ENCODE data around the gene MAPK6. TPM values are rescaled to one million over a fixed set of nuclear protein-coding genes. Genes with fewer than 3 reads are reported as not detected.

Gene MAPK6
- total RNA-seq, 1 experiment from 2014 or later = 38.7 TPM

DNA sequence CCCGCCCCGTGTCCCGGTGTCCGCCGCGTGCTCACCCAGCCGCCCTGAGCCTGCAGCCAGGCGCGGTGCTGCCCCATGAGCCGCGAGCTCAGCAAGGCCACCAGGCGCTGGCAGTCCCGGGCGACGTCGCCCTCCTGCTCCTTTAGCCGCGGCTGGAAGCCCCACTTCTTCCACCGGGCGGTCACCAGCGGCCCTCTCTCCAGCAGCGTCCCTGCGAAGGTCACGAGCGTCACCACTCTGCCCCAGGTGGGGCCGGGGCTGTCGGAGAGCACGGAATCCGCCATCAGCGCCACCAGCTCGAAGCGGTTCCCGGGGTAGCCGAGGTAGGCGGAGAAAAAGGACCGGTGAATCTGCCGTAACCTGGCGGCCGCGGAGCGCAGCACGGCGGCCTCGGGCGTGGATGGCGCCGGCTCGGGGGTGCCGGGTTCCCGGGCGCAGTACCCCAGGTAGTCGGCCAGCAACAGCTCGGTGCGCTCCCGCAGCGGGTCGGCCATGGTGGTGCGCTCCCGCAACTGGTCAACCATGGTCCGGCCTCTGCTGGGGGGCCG lies 93.3 kb downstream of the MAPK6 start:
- H3K4me3 ChIP-seq = no peak overlapping the region
- H2AFZ ChIP-seq = no peak overlapping the region
- peak in 1 of 2 experiments; percentile 29 for DNase-seq
- intact Hi-C loops (cut with micrococcal nuclease; ENCODE audit: unreplicated experiment) = no loop called here
- no peaks in the 10 kb centered on the region for H3K27me3 ChIP-seq (ENCODE audit: insufficient read depth, low read depth)
- H4K20me1 ChIP-seq (ENCODE audit: insufficient read depth) = no peaks in the 10 kb centered on the region
- no peaks in the 10 kb centered on the region for H3K36me3 ChIP-seq (ENCODE audit: low read depth)
- ChIA-PET CTCF (no interaction called here), POLR2A (ENCODE audit: unreplicated experiment) (interaction anchor here (0.6 kb wide), 1 partner anchor 18 kb away, joined by 4 read pairs; no protein-coding TSS in a partner anchor)
- no peak overlapping the region for H3K27ac ChIP-seq
- H3K9me3 ChIP-seq (ENCODE audit: insufficient read depth, low read depth) = no peaks in the 10 kb centered on the region
- H3F3A ChIP-seq (ENCODE audit: insufficient read depth, low read depth) = no peaks in the 10 kb centered on the region
- H3K9me2 ChIP-seq (ENCODE audit: insufficient read depth) = no peaks in the 10 kb centered on the region
- no peak overlapping the region for H3K4me2 ChIP-seq
- no peaks in the 10 kb centered on the region for H3K79me2 ChIP-seq (ENCODE audit: low read depth)
- no peaks in the 10 kb centered on the region for H3K4me1 ChIP-seq (replicated peaks; ENCODE audit: insufficient read depth)
- BruUV-seq (replicated peaks) = no TSS peak
- TF ChIP-seq CTCF (conservative IDR thresholded peaks at IDR 0.05) (no peak), EZH2 (IDR thresholded peaks at IDR 0.05; ENCODE audit: low read depth) (no peak)

- Histone ChIP-seq H4K20me1 (ENCODE audit: insufficient read depth) (no peaks in the 10 kb centered on the region), H3K9me3 (ENCODE audit: insufficient read depth, low read depth) (no peaks in the 10 kb centered on the region), H2AFZ (no peak overlapping the region), H3K4me2 (no peak overlapping the region), H3F3A (ENCODE audit: insufficient read depth, low read depth) (no peaks in the 10 kb centered on the region), H3K79me2 (ENCODE audit: low read depth) (no peaks in the 10 kb centered on the region), H3K27me3 (ENCODE audit: insufficient read depth, low read depth) (no peaks in the 10 kb centered on the region), H3K27ac (no peak overlapping the region), H3K4me3 (no peak overlapping the region), H3K4me1 (replicated peaks; ENCODE audit: insufficient read depth) (no peaks in the 10 kb centered on the region), H3K9me2 (ENCODE audit: insufficient read depth) (no peaks in the 10 kb centered on the region), H3K36me3 (ENCODE audit: low read depth) (no peaks in the 10 kb centered on the region)
- POLR2A ChIA-PET (ENCODE audit: unreplicated experiment) = no interaction called here
- BruUV-seq (replicated peaks) = no TSS peak
- intact Hi-C loops (cut with micrococcal nuclease; ENCODE audit: unreplicated experiment) = no loop called here
- no peak for DNase-seq
- CTCF ChIA-PET = no interaction called here
- TF ChIP-seq EZH2 (IDR thresholded peaks at IDR 0.05; ENCODE audit: low read depth) (no peak), CTCF (conservative IDR thresholded peaks at IDR 0.05) (no peak)
Observed at GRCh38 chr15:52113235-52113634, 94.2 kb downstream of the MAPK6 start.

GRCh38 chr15:52113708-52114107 lies 94.7 kb downstream of the MAPK6 start:
- Histone ChIP-seq H3K9me2 (ENCODE audit: insufficient read depth) (no peaks in the 10 kb centered on the region), H3K4me2 (no peak overlapping the region), H3K4me1 (replicated peaks; ENCODE audit: insufficient read depth) (no peaks in the 10 kb centered on the region), H3K4me3 (no peak overlapping the region), H3K27me3 (ENCODE audit: insufficient read depth, low read depth) (no peaks in the 10 kb centered on the region), H4K20me1 (ENCODE audit: insufficient read depth) (no peaks in the 10 kb centered on the region), H2AFZ (no peak overlapping the region), H3K36me3 (ENCODE audit: low read depth) (no peaks in the 10 kb centered on the region), H3K27ac (no peak overlapping the region), H3K9me3 (ENCODE audit: insufficient read depth, low read depth) (no peaks in the 10 kb centered on the region), H3F3A (ENCODE audit: insufficient read depth, low read depth) (no peaks in the 10 kb centered on the region), H3K79me2 (ENCODE audit: low read depth) (no peaks in the 10 kb centered on the region)
- ChIA-PET POLR2A (ENCODE audit: unreplicated experiment) (no interaction called here), CTCF (no interaction called here)
- TF ChIP-seq EZH2 (IDR thresholded peaks at IDR 0.05; ENCODE audit: low read depth) (no peak), CTCF (conservative IDR thresholded peaks at IDR 0.05) (no peak)
- no TSS peak for BruUV-seq (replicated peaks)
- intact Hi-C loops (cut with micrococcal nuclease; ENCODE audit: unreplicated experiment) = no loop called here
- DNase-seq = no peak

All from PC-9 (cell line).